Loucy (cell line): Measurements from ENCODE around the gene CPA5.

Experiments
- H2AFZ ChIP-seq: fragments of 200-600 bp; sonication (generic); 2 replicates; pipeline ENCODE4 v1.6.0; 2016; ENCODE audit warnings: antibody characterized with exemption, mild to moderate bottlenecking, low read length, moderate library complexity
- H3F3A ChIP-seq: fragments of 200-600 bp; 2 replicates; pipeline ENCODE4 v1.6.0; 2016; ENCODE audit warnings: antibody characterized with exemption, low read depth, mild to moderate bottlenecking
- H3K27me3 ChIP-seq: fragments of 200-600 bp; sonication (generic); 2 replicates; pipeline ENCODE4 v1.6.1; 2014; ENCODE audit warnings: low read length, mild to moderate bottlenecking; ENCODE audit not compliant: insufficient read depth, poor library complexity, severe bottlenecking
- H3K36me3 ChIP-seq: fragments of 200-600 bp; sonication (generic); 2 replicates; pipeline ENCODE4 v1.6.1; 2016; ENCODE audit warnings: low read length; ENCODE audit not compliant: insufficient read depth
- H3K4me1 ChIP-seq: fragments of 200-600 bp; sonication (generic); 2 replicates; pipeline ENCODE4 v1.5.1; 2014; ENCODE audit warnings: low read length, mild to moderate bottlenecking; ENCODE audit not compliant: insufficient read depth, poor library complexity, severe bottlenecking
- H3K4me2 ChIP-seq: fragments of 200-600 bp; sonication (generic); 2 replicates; pipeline ENCODE4 v1.6.0; 2014; ENCODE audit warnings: antibody characterized with exemption, low read length, low read depth, mild to moderate bottlenecking; ENCODE audit not compliant: poor library complexity, severe bottlenecking
- H3K4me3 ChIP-seq: fragments of 200-600 bp; sonication (generic); 2 replicates; pipeline ENCODE4 v1.5.1; 2014; ENCODE audit warnings: low read length, mild to moderate bottlenecking, mixed read lengths; ENCODE audit not compliant: poor library complexity, severe bottlenecking
- H3K79me2 ChIP-seq: fragments of 200-600 bp; sonication (generic); 2 replicates; pipeline ENCODE4 v1.6.1; 2014; ENCODE audit warnings: low read length; ENCODE audit not compliant: insufficient read depth
- H3K9ac ChIP-seq: fragments of 200-600 bp; sonication (generic); 2 replicates; pipeline ENCODE4 v1.6.0; 2014; ENCODE audit warnings: mild to moderate bottlenecking, low read depth, low read length, moderate library complexity; ENCODE audit not compliant: poor library complexity, severe bottlenecking
- H3K9me2 ChIP-seq: fragments of 200-600 bp; sonication (generic); replicated peaks from 2 replicates; pipeline ENCODE4 v1.6.1; 2016; ENCODE audit warnings: low read depth, low read length, mixed read lengths
- H3K9me3 ChIP-seq: fragments of 200-600 bp; sonication (generic); 2 replicates; pipeline ENCODE4 v1.6.1; 2014; ENCODE audit warnings: mild to moderate bottlenecking, antibody characterized with exemption, low read length, low read depth; ENCODE audit not compliant: insufficient read depth
- H4K20me1 ChIP-seq: fragments of 200-600 bp; sonication (generic); 2 replicates; pipeline ENCODE4 v1.6.0; 2014; ENCODE audit warnings: antibody characterized with exemption, low read length, mild to moderate bottlenecking; ENCODE audit not compliant: insufficient read depth, poor library complexity, severe bottlenecking
- EZH2phosphoT487 ChIP-seq: fragments of 200-600 bp; IDR thresholded peaks from 2 replicates; pipeline ENCODE4 v1.6.1; 2018; ENCODE audit warnings: antibody characterized with exemption, mild to moderate bottlenecking, moderate library complexity, borderline replicate concordance
- TF ChIP-seq, protein P1 (sequence below): fragments of 200-600 bp; sonication (generic); conservative IDR thresholded peaks from 2 replicates; pipeline ENCODE4 v1.5.1; 2014; ENCODE audit warnings: mild to moderate bottlenecking, antibody characterized with exemption, low read length

CPA5 gene

GRCh38 chr7:130322615-130323014, 22.0 kb upstream of the CPA5 start:
- Histone ChIP-seq H2AFZ (no peak overlapping the region), H3K4me1 (no peaks in the 10 kb centered on the region)

GRCh38 chr7:130324306-130324943, 20.2 kb upstream of the CPA5 start:
- Histone ChIP-seq H3K27me3 (no peaks in the 10 kb centered on the region), H3K36me3 (no peaks in the 10 kb centered on the region), H3K79me2 (no peaks in the 10 kb centered on the region), H2AFZ (no peak overlapping the region), H3F3A (no peaks in the 10 kb centered on the region), H3K4me1 (no peaks in the 10 kb centered on the region), H3K9me2 (no peaks in the 10 kb centered on the region), H4K20me1 (no peaks in the 10 kb centered on the region), H3K4me2 (no peak overlapping the region), H3K9ac (no peak overlapping the region), H3K4me3 (no peak overlapping the region), H3K9me3 (no peaks in the 10 kb centered on the region)
- TF ChIP-seq EZH2phosphoT487, result no peak

More at GRCh38 chr7:130322615-130323014, 22.0 kb upstream of the CPA5 start:
- Histone ChIP-seq H3K4me2 (no peak overlapping the region), H3K27me3 (no peaks in the 10 kb centered on the region), H3K36me3 (no peaks in the 10 kb centered on the region), H3K9me3 (no peaks in the 10 kb centered on the region), H4K20me1 (no peaks in the 10 kb centered on the region), H3K4me3 (no peak overlapping the region), H3K9ac (no peak overlapping the region), H3F3A (no peaks in the 10 kb centered on the region), H3K9me2 (no peaks in the 10 kb centered on the region), H3K79me2 (no peaks in the 10 kb centered on the region)
- no peak for TF ChIP-seq EZH2phosphoT487
- TF ChIP-seq, protein P1, sequence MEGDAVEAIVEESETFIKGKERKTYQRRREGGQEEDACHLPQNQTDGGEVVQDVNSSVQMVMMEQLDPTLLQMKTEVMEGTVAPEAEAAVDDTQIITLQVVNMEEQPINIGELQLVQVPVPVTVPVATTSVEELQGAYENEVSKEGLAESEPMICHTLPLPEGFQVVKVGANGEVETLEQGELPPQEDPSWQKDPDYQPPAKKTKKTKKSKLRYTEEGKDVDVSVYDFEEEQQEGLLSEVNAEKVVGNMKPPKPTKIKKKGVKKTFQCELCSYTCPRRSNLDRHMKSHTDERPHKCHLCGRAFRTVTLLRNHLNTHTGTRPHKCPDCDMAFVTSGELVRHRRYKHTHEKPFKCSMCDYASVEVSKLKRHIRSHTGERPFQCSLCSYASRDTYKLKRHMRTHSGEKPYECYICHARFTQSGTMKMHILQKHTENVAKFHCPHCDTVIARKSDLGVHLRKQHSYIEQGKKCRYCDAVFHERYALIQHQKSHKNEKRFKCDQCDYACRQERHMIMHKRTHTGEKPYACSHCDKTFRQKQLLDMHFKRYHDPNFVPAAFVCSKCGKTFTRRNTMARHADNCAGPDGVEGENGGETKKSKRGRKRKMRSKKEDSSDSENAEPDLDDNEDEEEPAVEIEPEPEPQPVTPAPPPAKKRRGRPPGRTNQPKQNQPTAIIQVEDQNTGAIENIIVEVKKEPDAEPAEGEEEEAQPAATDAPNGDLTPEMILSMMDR, result no peak

- TF ChIP-seq EZH2phosphoT487, result no peak
- TF ChIP-seq, protein P1, result no peak
- Histone ChIP-seq H4K20me1 (no peaks in the 10 kb centered on the region), H3K9me2 (no peaks in the 10 kb centered on the region), H3K36me3 (no peaks in the 10 kb centered on the region), H3K4me3 (no peak overlapping the region), H2AFZ (no peak overlapping the region), H3K27me3 (no peaks in the 10 kb centered on the region), H3K4me2 (no peak overlapping the region), H3K4me1 (no peaks in the 10 kb centered on the region), H3F3A (no peaks in the 10 kb centered on the region), H3K9ac (no peak overlapping the region), H3K79me2 (no peaks in the 10 kb centered on the region), H3K9me3 (no peaks in the 10 kb centered on the region)
Measured at GRCh38 chr7:130329681-130330080, 14.9 kb upstream of the CPA5 start.
